Globus pallidus (tissue), 1 donor: ENCODE data around the gene WRAP73.
A peak's percentile ranks its signal among the peaks of the same experiment; 100 is the strongest.

Source experiments
- DNase-seq: peaks from one replicate; pipeline ENCODE4 v3.0.0-alpha.2; 2015; ENCODE audit warnings: low spot score

Gene WRAP73

GRCh38 chr1:3649342-3650247 lies at the start of gene WRAP73:
TSS of gene WRAP73 (minus strand) at chr1:3650103. CDS start at chr1:3649999, 104 bp downstream.
- DNase-seq: peak; percentile 88

- no peak for DNase-seq
These were observed 49.7 kb upstream of the WRAP73 start for GRCh38 chr1:3699596-3699995.

- DNase-seq: no peak
These were observed 48.9 kb upstream of the WRAP73 start for GRCh38 chr1:3698660-3699408.

GRCh38 chr1:3697810-3698209 lies 47.9 kb upstream of the WRAP73 start:
- no peak for DNase-seq

GRCh38 chr1:3697104-3697503 lies 47.2 kb upstream of the WRAP73 start:
- DNase-seq: no peak

- DNase-seq: no peak
These were observed 46.8 kb upstream of the WRAP73 start for GRCh38 chr1:3696689-3697088.

- DNase-seq: peak; percentile 47
These were observed 45.7 kb upstream of the WRAP73 start for GRCh38 chr1:3695326-3696217.

- DNase-seq: no peak
These were observed 43.4 kb upstream of the WRAP73 start for GRCh38 chr1:3693321-3693720.

GRCh38 chr1:3692598-3692997 lies 42.7 kb upstream of the WRAP73 start:
- no peak for DNase-seq

GRCh38 chr1:3691421-3692204 lies 41.7 kb upstream of the WRAP73 start:
- no peak for DNase-seq

GRCh38 chr1:3690282-3691065 lies 40.6 kb upstream of the WRAP73 start:
- DNase-seq: no peak

- no peak for DNase-seq
These were observed 39.3 kb upstream of the WRAP73 start for GRCh38 chr1:3689138-3689750.

GRCh38 chr1:3688356-3689137 lies 38.6 kb upstream of the WRAP73 start:
- DNase-seq: no peak

GRCh38 chr1:3687504-3687903 lies 37.6 kb upstream of the WRAP73 start:
- no peak for DNase-seq

- DNase-seq: no peak
These were observed 36.0 kb upstream of the WRAP73 start for GRCh38 chr1:3685906-3686305.

GRCh38 chr1:3685222-3685621 lies 35.3 kb upstream of the WRAP73 start:
- no peak for DNase-seq

- DNase-seq: no peak
These were observed 34.1 kb upstream of the WRAP73 start for GRCh38 chr1:3683992-3684391.

- DNase-seq: no peak
These were observed 33.3 kb upstream of the WRAP73 start for GRCh38 chr1:3683197-3683596.
